ENCODE data around the gene CELF4.

- TF ChIP-seq CTCF (IDR thresholded peaks at IDR 0.05 in 8 of 11, conservative IDR thresholded peaks at IDR 0.05 in 3 of 11) (peak in 8 of 11 experiments; percentile 33 to 60 (median 50)), POLR2A (IDR thresholded peaks at IDR 0.05) (no peak), POLR2AphosphoS5 (IDR thresholded peaks at IDR 0.05) (no peak)
These were observed 89.4 kb downstream of the CELF4 start for GRCh38 chr18:37476182-37476581.

All from spleen (tissue), 7 donors.